Esophagus squamous epithelium (tissue), 5 donors: Measurements from ENCODE around the gene TSEN54. TPM values are rescaled to one million over a fixed set of nuclear protein-coding genes. Genes with fewer than 3 reads are reported as not detected.

ENCODE experiments used
- DNase-seq: peaks from one replicate; lab custom pipeline; 2025; lab: John Stamatoyannopoulos, UW
- H3K27ac ChIP-seq, 4 donors: fragments of 200-600 bp; sonication (generic); one replicate each; pipeline ENCODE4 v1.5.1; 2016 to 2019; ENCODE audit warnings: mild to moderate bottlenecking in 1 of 4
- H3K27me3 ChIP-seq, 4 donors: fragments of 200-600 bp; sonication (generic); 1 replicate in 3 of 4; 2 replicates in 1 of 4; pipeline versions ENCODE4 v1.5.1 to v1.6.0; 2017 to 2021; ENCODE audit warnings: antibody characterized with exemption in 1 of 4
- H3K36me3 ChIP-seq, 3 donors: fragments of 200-600 bp; sonication (generic); one replicate each; pipeline ENCODE4 v1.5.1; 2016 to 2019
- H3K4me1 ChIP-seq, 3 donors: fragments of 200-600 bp; sonication (generic); one replicate each; pipeline ENCODE4 v1.5.1; 2017 to 2019
- H3K4me3 ChIP-seq, 4 donors: fragments of 200-600 bp; sonication (generic); 1 replicate in 3 of 4; 2 replicates in 1 of 4; pipeline ENCODE4 v1.5.1; 2016 to 2019; ENCODE audit warnings: mild to moderate bottlenecking in 2 of 4, moderate library complexity in 1 of 4
- H3K9me3 ChIP-seq, 3 donors: fragments of 200-600 bp; sonication (generic); one replicate each; pipeline ENCODE4 v1.5.1; 2016 to 2019
- CTCF ChIP-seq, 6 experiments: fragments of 450-650 bp in 4 of 6; fragments of 200-600 bp in 2 of 6; sonication (generic) in 2 of 6; IDR thresholded peaks; one replicate each; pipeline ENCODE4 v1.5.1; 2016 to 2019; ENCODE audit warnings: antibody characterized with exemption in 6 of 6, mild to moderate bottlenecking in 4 of 6, moderate library complexity in 4 of 6
- POLR2A ChIP-seq, 4 donors: fragments of 450-650 bp; IDR thresholded peaks; one replicate each; pipeline ENCODE4 v1.6.1; 2017; ENCODE audit warnings: antibody characterized with exemption in 4 of 4, mild to moderate bottlenecking in 4 of 4, moderate library complexity in 3 of 4
- WGBS, 2 donors: methylation state at CpG; one replicate each; pipeline ENCODE4 v1.1.5; 2018; 5-methylcytosine and 5-hydroxymethylcytosine counted together
- intact Hi-C: fragments of 100-400 bp; cut with DNase I; formaldehyde crosslinking; loops from one replicate; pipeline ENCODE4 v1.15.0; 2022
- total RNA-seq, 4 donors: library from RNA; depleted of rRNA; stranded (reverse); fragments of >200 nt; gene quantifications; one replicate each; pipeline ENCODE4 v1.1.0, GENCODE V29; 2016
- donor health status: DM: yes; HTN: yes; CAD: no.

Gene TSEN54
- total RNA-seq, 4 donors from 2014 or later, result 18.3 to 33.2 (median 23.1) TPM

GRCh38 chr17:75524269-75524969, 8.1 kb downstream of the TSEN54 start:
- H3K4me3 ChIP-seq, result peak overlapping the region; percentile 63 to 88 (median 78)
- peak overlapping the region; percentile 89 to 97 (median 92) for H3K27ac ChIP-seq
- intact Hi-C loops, result no loop called here
- no peaks in the 10 kb centered on the region for H3K27me3 ChIP-seq
- WGBS, 2 donors, result 20 to 49% methylated on average over 6 to 10 of the region's 24 CpGs
- no peak for DNase-seq
- H3K4me1 ChIP-seq, result peaks cover 5 to 35% (median 11%) of the 10 kb centered on the region in 3 donors
- TF ChIP-seq CTCF (IDR thresholded peaks at IDR 0.05) (no peak), POLR2A (IDR thresholded peaks at IDR 0.05) (no peak)
- peaks cover 0 to 49% (median 0%) of the 10 kb centered on the region in 3 donors for H3K36me3 ChIP-seq
- no peaks in the 10 kb centered on the region for H3K9me3 ChIP-seq

GRCh38 chr17:75524970-75525805, 8.9 kb downstream of the TSEN54 start, which contains the start of gene LLGL2:
Gene LLGL2 (plus strand): TSS chr17:75525697. CDS start chr17:75543427, 17,730 bp downstream.
- Histone ChIP-seq H3K27me3 (no peaks in the 10 kb centered on the region), H3K27ac (peak within 1 kb of the TSS; percentile 89 to 97 (median 92)), H3K4me3 (peak within 1 kb of the TSS; percentile 63 to 88 (median 78)), H3K9me3 (no peaks in the 10 kb centered on the region), H3K4me1 (peaks cover 5 to 35% (median 11%) of the 10 kb centered on the region in 3 donors), H3K36me3 (peaks cover 0 to 41% (median 0%) of the 10 kb centered on the region in 3 donors)
- WGBS, 2 donors, result no CpG with 5 or more reads among the region's 108 CpGs
- intact Hi-C loops, result no loop called here
- DNase-seq, result peak; percentile 37
- TF ChIP-seq POLR2A (IDR thresholded peaks at IDR 0.05) (peak in 3 of 4 donors; percentile 33 to 69 (median 34)), CTCF (IDR thresholded peaks at IDR 0.05) (peak; percentile 38 to 57 (median 45))

GRCh38 chr17:75525806-75526554, 9.7 kb downstream of the TSEN54 start:
- peaks cover 5 to 38% (median 11%) of the 10 kb centered on the region in 3 donors for H3K4me1 ChIP-seq
- peak overlapping the region; percentile 63 to 88 (median 78) for H3K4me3 ChIP-seq
- 0 to 4% methylated on average over 9 to 12 of the region's 60 CpGs for WGBS, 2 donors
- no peaks in the 10 kb centered on the region for H3K27me3 ChIP-seq
- H3K9me3 ChIP-seq, result no peaks in the 10 kb centered on the region
- peaks cover 0 to 37% (median 0%) of the 10 kb centered on the region in 3 donors for H3K36me3 ChIP-seq
- DNase-seq, result no peak
- peak overlapping the region; percentile 76 to 97 (median 92) for H3K27ac ChIP-seq
- TF ChIP-seq POLR2A (IDR thresholded peaks at IDR 0.05) (no peak), CTCF (IDR thresholded peaks at IDR 0.05) (no peak)
- intact Hi-C loops, result no loop called here

- no peak for TF ChIP-seq POLR2A (IDR thresholded peaks at IDR 0.05)
- TF ChIP-seq CTCF (IDR thresholded peaks at IDR 0.05), result no peak
- H3K27ac ChIP-seq, result peak overlapping the region; percentile 76 to 97 (median 92)
Measured at GRCh38 chr17:75526555-75527270, 10.4 kb downstream of the TSEN54 start.

More at GRCh38 chr17:75526555-75527270, 10.4 kb downstream of the TSEN54 start:
- H3K9me3 ChIP-seq, result no peaks in the 10 kb centered on the region
- H3K4me1 ChIP-seq, result peaks cover 5 to 40% (median 11%) of the 10 kb centered on the region in 3 donors
- H3K4me3 ChIP-seq, result peak overlapping the region; percentile 63 to 88 (median 78)
- H3K36me3 ChIP-seq, result peaks cover 0 to 37% (median 0%) of the 10 kb centered on the region in 3 donors
- no peaks in the 10 kb centered on the region for H3K27me3 ChIP-seq
- 39 to 47% methylated on average over 5 to 12 of the region's 13 CpGs for WGBS, 2 donors
- DNase-seq, result no peak
- intact Hi-C loops, result no loop called here
